WTC11 (cell line): Measurements from ENCODE around the gene LEUTX. TPM values are rescaled to one million over a fixed set of nuclear protein-coding genes. Genes with fewer than 3 reads are reported as not detected.
A peak's percentile ranks its signal among the peaks of the same experiment; 100 is the strongest.

Source experiments
- ATAC-seq: fragments of 200-7000 bp; cut with Tn5 transposase; 2 replicates; pipeline ENCODE4 v1.10.0; 2021; ENCODE audit warnings: mild to moderate bottlenecking, moderate library complexity
- CTCF ChIA-PET: fragments of 300-600 bp; sonication (Branson Sonifier 250); formaldehyde crosslinking; loops from one replicate; lab custom pipeline; 2021; ENCODE audit warnings: antibody characterized with exemption; lab: Charles Lee
- POLR2A ChIA-PET: fragments of 350-600 bp; sonication (Branson Sonifier 250); formaldehyde crosslinking; loops from one replicate; lab custom pipeline; 2021; ENCODE audit warnings: antibody characterized with exemption; lab: Charles Lee
- DNase-seq: peaks from one replicate; pipeline ENCODE4 v3.0.0; 2021; ENCODE audit warnings: low spot score
- H3K27ac Mint-ChIP-seq: 2 replicates; pipeline ENCODE4 v1.8.0; 2021; ENCODE audit warnings: mixed read lengths
- H3K27me3 Mint-ChIP-seq: 2 replicates; pipeline ENCODE4 v1.8.0; 2021; ENCODE audit warnings: low read depth, mild to moderate bottlenecking, moderate library complexity, mixed read lengths
- H3K36me3 Mint-ChIP-seq: 2 replicates; pipeline ENCODE4 v1.8.0; 2021; ENCODE audit warnings: mixed read lengths
- H3K4me1 Mint-ChIP-seq: 2 replicates; pipeline ENCODE4 v1.8.0; 2022; ENCODE audit warnings: mixed read lengths
- H3K4me3 Mint-ChIP-seq: 2 replicates; pipeline ENCODE4 v1.8.0; 2021; ENCODE audit warnings: mild to moderate bottlenecking, moderate library complexity, mixed read lengths
- H3K9me3 Mint-ChIP-seq: 2 replicates; pipeline ENCODE4 v1.8.0; 2021; ENCODE audit warnings: mixed read lengths
- ATF1 ChIP-seq: sonication (generic); formaldehyde crosslinking; IDR thresholded peaks from 2 replicates; pipeline ENCODE4 v1.8.1; 2023; ENCODE audit warnings: mild to moderate bottlenecking, moderate library complexity, missing genetic modification reagents
- CREB1 ChIP-seq: sonication (generic); formaldehyde crosslinking; IDR thresholded peaks from 2 replicates; pipeline ENCODE4 v1.8.0; 2023; ENCODE audit warnings: mild to moderate bottlenecking, missing genetic modification reagents
- CREM ChIP-seq: sonication (generic); formaldehyde crosslinking; IDR thresholded peaks from 2 replicates; pipeline ENCODE4 v1.8.1; 2022; ENCODE audit warnings: mild to moderate bottlenecking, missing genetic modification reagents, moderate library complexity
- EMX1 ChIP-seq: fragments of 250-450 bp; sonication (Bioruptor Pico); IDR thresholded peaks from 2 replicates; pipeline ENCODE4 v1.8.0; 2021; ENCODE audit warnings: mild to moderate bottlenecking
- ETV6 ChIP-seq: sonication (generic); formaldehyde crosslinking; IDR thresholded peaks from 2 replicates; pipeline ENCODE4 v1.8.1; 2022; ENCODE audit warnings: mild to moderate bottlenecking, missing genetic modification reagents
- FOXP1 ChIP-seq: sonication (generic); formaldehyde crosslinking; IDR thresholded peaks from 2 replicates; pipeline ENCODE4 v1.8.0; 2022; ENCODE audit warnings: missing genetic modification reagents, mild to moderate bottlenecking, moderate library complexity, borderline replicate concordance
- GRHL2 ChIP-seq: fragments of 250-450 bp; sonication (Bioruptor Pico); IDR thresholded peaks from 2 replicates; pipeline ENCODE4 v1.8.0; 2022; ENCODE audit warnings: mild to moderate bottlenecking, moderate library complexity; ENCODE audit not compliant: insufficient replicate concordance, severe bottlenecking
- GTF2I ChIP-seq: fragments of 250-450 bp; sonication (Bioruptor Pico); conservative IDR thresholded peaks from 2 replicates; pipeline ENCODE4 v1.4.0; 2021; ENCODE audit warnings: mild to moderate bottlenecking
- IRF2 ChIP-seq: sonication (generic); formaldehyde crosslinking; IDR thresholded peaks from 2 replicates; pipeline ENCODE4 v1.8.0; 2022; ENCODE audit warnings: low read depth, missing genetic modification reagents, borderline replicate concordance
- JAZF1 ChIP-seq: fragments of 250-450 bp; sonication (Bioruptor Pico); IDR thresholded peaks from 2 replicates; pipeline ENCODE4 v1.9.0; 2021; ENCODE audit warnings: moderate library complexity, mild to moderate bottlenecking, inconsistent platforms
- MXD4 ChIP-seq: fragments of 250-450 bp; sonication (Bioruptor Pico); IDR thresholded peaks from 2 replicates; pipeline ENCODE4 v1.8.0; 2021; ENCODE audit warnings: mild to moderate bottlenecking, moderate library complexity, borderline replicate concordance
- NR3C1 ChIP-seq: sonication (generic); formaldehyde crosslinking; conservative IDR thresholded peaks from 2 replicates; pipeline ENCODE4 v1.8.1; 2023; ENCODE audit warnings: low read depth, mild to moderate bottlenecking, missing genetic modification reagents
- PRRX2 ChIP-seq: fragments of 250-450 bp; sonication (Bioruptor Pico); IDR thresholded peaks from 2 replicates; pipeline ENCODE4 v1.8.0; 2021; ENCODE audit warnings: mild to moderate bottlenecking
- RELA ChIP-seq: sonication (generic); formaldehyde crosslinking; IDR thresholded peaks from 2 replicates; pipeline ENCODE4 v1.8.1; 2022; ENCODE audit warnings: missing genetic modification reagents, mild to moderate bottlenecking, borderline replicate concordance
- RORB ChIP-seq: fragments of 250-450 bp; sonication (Bioruptor Pico); IDR thresholded peaks from 2 replicates; pipeline ENCODE4 v1.9.0; 2021; ENCODE audit warnings: mild to moderate bottlenecking
- SP1 ChIP-seq: sonication (generic); formaldehyde crosslinking; conservative IDR thresholded peaks from 2 replicates; pipeline ENCODE4 v1.8.1; 2022; ENCODE audit warnings: missing genetic modification reagents
- TP53 ChIP-seq: sonication (generic); formaldehyde crosslinking; IDR thresholded peaks from 2 replicates; pipeline ENCODE4 v1.8.1; 2023; ENCODE audit warnings: mild to moderate bottlenecking, missing genetic modification reagents
- ZNF232 ChIP-seq: sonication (generic); formaldehyde crosslinking; IDR thresholded peaks from 2 replicates; pipeline ENCODE4 v1.8.0; 2022; ENCODE audit warnings: mild to moderate bottlenecking, missing genetic modification reagents
- ZNF263 ChIP-seq: sonication (generic); formaldehyde crosslinking; IDR thresholded peaks from 2 replicates; pipeline ENCODE4 v1.8.1; 2022; ENCODE audit warnings: low read depth, mild to moderate bottlenecking, moderate library complexity, missing genetic modification reagents
- ZNF671 ChIP-seq: fragments of 250-450 bp; sonication (Bioruptor Pico); IDR thresholded peaks from 2 replicates; pipeline ENCODE4 v1.8.0; 2021; ENCODE audit warnings: mild to moderate bottlenecking
- total RNA-seq: library from RNA; stranded (reverse); gene quantifications from 3 replicates; pipeline ENCODE4 v1.2.3, GENCODE V29; 2021
- TF ChIP-seq, protein P1 (sequence below): fragments of 250-450 bp; sonication (Bioruptor Pico); IDR thresholded peaks from 2 replicates; pipeline ENCODE4 v1.9.0; 2021; ENCODE audit warnings: moderate library complexity, mild to moderate bottlenecking, inconsistent platforms, borderline replicate concordance
- TF ChIP-seq, protein P2 (sequence below): sonication (generic); formaldehyde crosslinking; IDR thresholded peaks from 2 replicates; pipeline ENCODE4 v1.8.1; 2023; ENCODE audit warnings: mild to moderate bottlenecking, missing genetic modification reagents
- TF ChIP-seq, protein P3 (sequence below): sonication (generic); formaldehyde crosslinking; IDR thresholded peaks from 2 replicates; pipeline ENCODE4 v1.8.1; 2022; ENCODE audit warnings: mild to moderate bottlenecking, moderate library complexity, missing genetic modification reagents
- TF ChIP-seq, protein P4 (sequence below): sonication (generic); formaldehyde crosslinking; IDR thresholded peaks from 2 replicates; pipeline ENCODE4 v1.8.0; 2022; ENCODE audit warnings: mild to moderate bottlenecking, missing genetic modification reagents
- TF ChIP-seq, protein P5 (sequence below): sonication (generic); formaldehyde crosslinking; IDR thresholded peaks from 2 replicates; pipeline ENCODE4 v1.8.1; 2022; ENCODE audit warnings: mild to moderate bottlenecking, missing genetic modification reagents, moderate library complexity, borderline replicate concordance
- TF ChIP-seq, protein P6 (sequence below): sonication (generic); formaldehyde crosslinking; conservative IDR thresholded peaks from 2 replicates; pipeline ENCODE4 v1.8.1; 2023; ENCODE audit warnings: mild to moderate bottlenecking, low read depth, missing genetic modification reagents, moderate library complexity

The LEUTX gene
- total RNA-seq, 1 experiment from 2014 or later = not detected

DNA sequence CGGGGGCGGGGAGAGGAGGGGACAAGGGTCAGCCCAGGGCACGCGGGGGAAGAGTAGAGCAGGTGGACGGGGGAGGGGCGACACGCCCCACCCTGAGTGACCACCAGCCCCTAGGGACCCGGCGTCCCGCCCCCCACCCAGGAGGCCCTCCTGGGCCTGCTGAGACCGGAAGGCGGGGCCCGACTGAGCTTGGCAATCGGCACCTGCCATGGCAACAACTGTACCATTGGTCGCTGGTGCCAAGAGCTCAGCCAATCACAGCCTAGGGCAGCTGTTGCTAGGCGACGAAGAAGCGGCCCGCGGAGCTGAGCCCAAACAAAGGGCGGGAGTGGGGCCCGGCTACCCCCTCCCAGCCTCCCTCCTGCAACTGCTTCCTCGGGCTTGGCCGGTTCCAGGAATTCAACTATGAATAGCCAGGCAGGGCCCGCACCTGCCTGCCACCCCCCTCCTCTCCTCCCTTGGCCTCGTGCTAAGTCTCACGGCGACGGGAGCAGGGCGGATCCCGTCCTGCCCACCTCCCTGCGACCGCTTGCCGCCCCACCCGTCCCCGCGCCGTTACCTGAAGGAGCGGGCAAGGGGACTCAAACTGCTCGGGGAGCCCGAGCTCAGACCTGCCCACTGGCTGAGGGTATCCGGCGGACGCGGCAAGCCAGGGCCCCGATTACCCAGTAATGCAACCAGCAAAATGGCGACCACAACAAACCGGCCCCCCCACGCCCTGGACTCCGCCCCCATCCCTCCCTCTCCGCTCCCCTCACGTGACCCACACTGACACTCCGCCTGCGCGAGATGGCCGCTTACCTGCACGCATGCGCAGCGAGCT lies 55.0 kb downstream of the LEUTX start, which contains the start of gene DYRK1B (continued):
- TF ChIP-seq, protein P1, sequence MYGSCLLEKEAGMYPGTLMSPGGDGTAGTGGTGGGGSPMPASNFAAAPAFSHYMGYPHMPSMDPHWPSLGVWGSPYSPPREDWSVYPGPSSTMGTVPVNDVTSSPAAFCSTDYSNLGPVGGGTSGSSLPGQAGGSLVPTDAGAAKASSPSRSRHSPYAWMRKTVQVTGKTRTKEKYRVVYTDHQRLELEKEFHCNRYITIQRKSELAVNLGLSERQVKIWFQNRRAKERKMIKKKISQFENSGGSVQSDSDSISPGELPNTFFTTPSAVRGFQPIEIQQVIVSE (CRISPR knock-in tag) = no peak
- TF ChIP-seq, protein P2, sequence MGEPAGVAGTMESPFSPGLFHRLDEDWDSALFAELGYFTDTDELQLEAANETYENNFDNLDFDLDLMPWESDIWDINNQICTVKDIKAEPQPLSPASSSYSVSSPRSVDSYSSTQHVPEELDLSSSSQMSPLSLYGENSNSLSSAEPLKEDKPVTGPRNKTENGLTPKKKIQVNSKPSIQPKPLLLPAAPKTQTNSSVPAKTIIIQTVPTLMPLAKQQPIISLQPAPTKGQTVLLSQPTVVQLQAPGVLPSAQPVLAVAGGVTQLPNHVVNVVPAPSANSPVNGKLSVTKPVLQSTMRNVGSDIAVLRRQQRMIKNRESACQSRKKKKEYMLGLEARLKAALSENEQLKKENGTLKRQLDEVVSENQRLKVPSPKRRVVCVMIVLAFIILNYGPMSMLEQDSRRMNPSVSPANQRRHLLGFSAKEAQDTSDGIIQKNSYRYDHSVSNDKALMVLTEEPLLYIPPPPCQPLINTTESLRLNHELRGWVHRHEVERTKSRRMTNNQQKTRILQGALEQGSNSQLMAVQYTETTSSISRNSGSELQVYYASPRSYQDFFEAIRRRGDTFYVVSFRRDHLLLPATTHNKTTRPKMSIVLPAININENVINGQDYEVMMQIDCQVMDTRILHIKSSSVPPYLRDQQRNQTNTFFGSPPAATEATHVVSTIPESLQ = no peak
- TF ChIP-seq, protein P3, sequence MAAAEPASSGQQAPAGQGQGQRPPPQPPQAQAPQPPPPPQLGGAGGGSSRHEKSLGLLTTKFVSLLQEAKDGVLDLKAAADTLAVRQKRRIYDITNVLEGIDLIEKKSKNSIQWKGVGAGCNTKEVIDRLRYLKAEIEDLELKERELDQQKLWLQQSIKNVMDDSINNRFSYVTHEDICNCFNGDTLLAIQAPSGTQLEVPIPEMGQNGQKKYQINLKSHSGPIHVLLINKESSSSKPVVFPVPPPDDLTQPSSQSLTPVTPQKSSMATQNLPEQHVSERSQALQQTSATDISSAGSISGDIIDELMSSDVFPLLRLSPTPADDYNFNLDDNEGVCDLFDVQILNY (CRISPR knock-in tag) = 0 out of 2 replicates have a peak, but pooled peaks have one; percentile 16
- TF ChIP-seq ETV6 (CRISPR knock-in tag) (0 out of 2 replicates have a peak, but pooled peaks have one; percentile 42), PRRX2 (CRISPR knock-in tag) (peak; percentile 78), GTF2I (CRISPR knock-in tag) (no peak), ZNF232 (CRISPR knock-in tag) (peak; percentile 78; the same call in 1 of the 2 replicates), SP1 (peak; percentile 53), JAZF1 (CRISPR knock-in tag) (no peak), FOXP1 (CRISPR knock-in tag) (0 out of 2 replicates have a peak, but pooled peaks have one; percentile 34), IRF2 (CRISPR knock-in tag) (no peak)
- TF ChIP-seq, protein P4, sequence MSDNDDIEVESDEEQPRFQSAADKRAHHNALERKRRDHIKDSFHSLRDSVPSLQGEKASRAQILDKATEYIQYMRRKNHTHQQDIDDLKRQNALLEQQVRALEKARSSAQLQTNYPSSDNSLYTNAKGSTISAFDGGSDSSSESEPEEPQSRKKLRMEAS (CRISPR knock-in tag) = no peak; the same call in 1 of the 2 replicates
- TF ChIP-seq, protein P5, sequence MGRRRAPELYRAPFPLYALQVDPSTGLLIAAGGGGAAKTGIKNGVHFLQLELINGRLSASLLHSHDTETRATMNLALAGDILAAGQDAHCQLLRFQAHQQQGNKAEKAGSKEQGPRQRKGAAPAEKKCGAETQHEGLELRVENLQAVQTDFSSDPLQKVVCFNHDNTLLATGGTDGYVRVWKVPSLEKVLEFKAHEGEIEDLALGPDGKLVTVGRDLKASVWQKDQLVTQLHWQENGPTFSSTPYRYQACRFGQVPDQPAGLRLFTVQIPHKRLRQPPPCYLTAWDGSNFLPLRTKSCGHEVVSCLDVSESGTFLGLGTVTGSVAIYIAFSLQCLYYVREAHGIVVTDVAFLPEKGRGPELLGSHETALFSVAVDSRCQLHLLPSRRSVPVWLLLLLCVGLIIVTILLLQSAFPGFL (CRISPR knock-in tag) = no peak

DNA sequence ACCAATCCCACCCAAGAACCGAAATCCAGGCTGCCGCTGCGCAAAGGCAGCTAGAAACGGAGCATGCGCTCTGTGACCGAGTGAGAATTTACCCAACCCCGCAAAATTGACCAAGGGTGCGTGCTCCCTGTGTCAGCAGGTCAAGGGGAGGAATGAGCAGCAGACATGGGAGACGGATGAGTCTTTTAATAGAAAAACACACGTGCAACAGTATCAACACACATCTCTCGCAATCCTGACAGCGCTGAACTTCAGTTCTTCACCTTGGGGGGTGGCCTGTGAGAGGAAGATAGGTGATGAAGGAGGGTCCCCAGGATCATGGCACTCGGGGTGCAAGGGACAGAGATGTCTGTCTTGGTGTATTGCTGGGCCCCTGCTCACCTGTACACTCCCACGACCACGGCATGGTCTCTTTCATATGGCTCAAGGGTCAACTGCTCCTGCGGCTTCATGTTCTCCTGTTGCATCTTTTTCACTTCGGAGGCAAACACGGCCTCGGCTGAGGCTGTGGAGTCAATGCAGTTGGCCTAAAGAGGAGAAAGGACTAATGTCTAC lies 55.7 kb downstream of the LEUTX start:
- Mint-ChIP-seq H3K4me1 (peaks cover 13% of the 10 kb centered on the region), H3K27me3 (no peaks in the 10 kb centered on the region), H3K36me3 (peaks cover 57% of the 10 kb centered on the region), H3K27ac (peak overlapping the region; percentile 98), H3K9me3 (no peaks in the 10 kb centered on the region), H3K4me3 (peak overlapping the region; percentile 72)
- TF ChIP-seq ZNF671 (CRISPR knock-in tag) (no peak), CREB1 (no peak), IRF2 (CRISPR knock-in tag) (no peak), MXD4 (CRISPR knock-in tag) (no peak), EMX1 (CRISPR knock-in tag) (no peak), GRHL2 (CRISPR knock-in tag) (no peak), CREM (CRISPR knock-in tag) (no peak), NR3C1 (CRISPR knock-in tag) (no peak), RELA (CRISPR knock-in tag) (no peak), RORB (no peak), TP53 (CRISPR knock-in tag) (no peak), ZNF263 (CRISPR knock-in tag) (no peak), ATF1 (CRISPR knock-in tag) (no peak)
- TF ChIP-seq, protein P6, sequence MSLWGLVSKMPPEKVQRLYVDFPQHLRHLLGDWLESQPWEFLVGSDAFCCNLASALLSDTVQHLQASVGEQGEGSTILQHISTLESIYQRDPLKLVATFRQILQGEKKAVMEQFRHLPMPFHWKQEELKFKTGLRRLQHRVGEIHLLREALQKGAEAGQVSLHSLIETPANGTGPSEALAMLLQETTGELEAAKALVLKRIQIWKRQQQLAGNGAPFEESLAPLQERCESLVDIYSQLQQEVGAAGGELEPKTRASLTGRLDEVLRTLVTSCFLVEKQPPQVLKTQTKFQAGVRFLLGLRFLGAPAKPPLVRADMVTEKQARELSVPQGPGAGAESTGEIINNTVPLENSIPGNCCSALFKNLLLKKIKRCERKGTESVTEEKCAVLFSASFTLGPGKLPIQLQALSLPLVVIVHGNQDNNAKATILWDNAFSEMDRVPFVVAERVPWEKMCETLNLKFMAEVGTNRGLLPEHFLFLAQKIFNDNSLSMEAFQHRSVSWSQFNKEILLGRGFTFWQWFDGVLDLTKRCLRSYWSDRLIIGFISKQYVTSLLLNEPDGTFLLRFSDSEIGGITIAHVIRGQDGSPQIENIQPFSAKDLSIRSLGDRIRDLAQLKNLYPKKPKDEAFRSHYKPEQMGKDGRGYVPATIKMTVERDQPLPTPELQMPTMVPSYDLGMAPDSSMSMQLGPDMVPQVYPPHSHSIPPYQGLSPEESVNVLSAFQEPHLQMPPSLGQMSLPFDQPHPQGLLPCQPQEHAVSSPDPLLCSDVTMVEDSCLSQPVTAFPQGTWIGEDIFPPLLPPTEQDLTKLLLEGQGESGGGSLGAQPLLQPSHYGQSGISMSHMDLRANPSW (CRISPR knock-in tag) = no peak
- CTCF ChIA-PET = interaction anchor here (0.8 to 2.1 kb wide), 13 partner anchors 9 to 337 kb away, joined by 3 to 22 read pairs (median 5); partner anchors contain the start of genes FBL and PSMC4
- POLR2A ChIA-PET = interaction anchor here (0.6 to 2.1 kb wide), 4 partner anchors 9 to 52 kb away, joined by 3 to 14 read pairs (median 4); no protein-coding TSS in a partner anchor
- DNase-seq (no peak), ATAC-seq (no peak)
